Measurements from ENCODE around the gene MAVS. TPM values are rescaled to one million over a fixed set of nuclear protein-coding genes. Genes with fewer than 3 reads are reported as not detected.

MAVS gene
- total and polyA plus RNA-seq, 2 donors (not counting 3 experiments of a cell fraction or from before 2014, with no cell fraction given): 18.8 to 40.7 TPM

DNA sequence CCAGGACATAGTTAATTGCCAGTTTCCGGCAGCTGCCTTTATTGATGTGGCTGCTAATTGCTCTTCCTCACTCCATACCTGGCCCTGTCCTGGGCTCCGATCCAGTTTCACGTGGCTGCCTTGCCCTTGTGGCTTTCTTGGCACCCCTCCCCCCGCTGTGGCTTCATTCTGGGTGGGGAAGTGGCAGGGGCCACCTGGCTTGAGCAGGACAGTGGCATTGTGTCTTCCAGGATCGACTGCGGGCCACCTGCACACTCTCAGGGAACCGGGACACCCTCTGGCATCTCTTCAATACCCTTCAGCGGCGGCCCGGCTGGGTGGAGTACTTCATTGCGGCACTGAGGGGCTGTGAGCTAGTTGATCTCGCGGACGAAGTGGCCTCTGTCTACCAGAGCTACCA, 10.8 kb downstream of the MAVS start:
- Histone ChIP-seq H3K27ac (ENCODE audit: insufficient read depth, low read depth, low read length) (no peak overlapping the region), H4K20me1 (replicated peaks; ENCODE audit: control insufficient read depth, extremely low read depth, insufficient read depth, low read length) (no peaks in the 10 kb centered on the region), H3K27me3 (ENCODE audit: control insufficient read depth in 2 of 2, insufficient read depth in 2 of 2, low read length in 2 of 2) (no peaks in the 10 kb centered on the region), H3K36me3 (ENCODE audit: control insufficient read depth in 2 of 2, extremely low read depth in 1 of 2, insufficient read depth in 2 of 2, low read length in 2 of 2) (peaks cover 10 to 38% of the 10 kb centered on the region in 2 experiments), H3K9me3 (replicated peaks; ENCODE audit: control insufficient read depth, insufficient read depth, low read length) (no peaks in the 10 kb centered on the region), H3K4me1 (ENCODE audit: control insufficient read depth, extremely low read depth, insufficient read depth, low read length) (no peaks in the 10 kb centered on the region), H3K4me3 (replicated peaks in 1 of 3; ENCODE audit: insufficient read depth in 1 of 3, low read depth in 1 of 3, low read length in 3 of 3) (no peak overlapping the region), H3K9ac (replicated peaks; ENCODE audit: extremely low read depth, insufficient read depth, low read length) (no peak overlapping the region), H2AFZ (ENCODE audit: low read depth, low read length) (no peak overlapping the region), H3K4me2 (ENCODE audit: insufficient read depth, low read length) (no peak overlapping the region), H3K9me1 (replicated peaks; ENCODE audit: control insufficient read depth, extremely low read depth, insufficient read depth, low read length) (no peaks in the 10 kb centered on the region), H3K79me2 (ENCODE audit: control insufficient read depth, insufficient read depth, low read length) (no peaks in the 10 kb centered on the region)
- TF ChIP-seq, protein P1, sequence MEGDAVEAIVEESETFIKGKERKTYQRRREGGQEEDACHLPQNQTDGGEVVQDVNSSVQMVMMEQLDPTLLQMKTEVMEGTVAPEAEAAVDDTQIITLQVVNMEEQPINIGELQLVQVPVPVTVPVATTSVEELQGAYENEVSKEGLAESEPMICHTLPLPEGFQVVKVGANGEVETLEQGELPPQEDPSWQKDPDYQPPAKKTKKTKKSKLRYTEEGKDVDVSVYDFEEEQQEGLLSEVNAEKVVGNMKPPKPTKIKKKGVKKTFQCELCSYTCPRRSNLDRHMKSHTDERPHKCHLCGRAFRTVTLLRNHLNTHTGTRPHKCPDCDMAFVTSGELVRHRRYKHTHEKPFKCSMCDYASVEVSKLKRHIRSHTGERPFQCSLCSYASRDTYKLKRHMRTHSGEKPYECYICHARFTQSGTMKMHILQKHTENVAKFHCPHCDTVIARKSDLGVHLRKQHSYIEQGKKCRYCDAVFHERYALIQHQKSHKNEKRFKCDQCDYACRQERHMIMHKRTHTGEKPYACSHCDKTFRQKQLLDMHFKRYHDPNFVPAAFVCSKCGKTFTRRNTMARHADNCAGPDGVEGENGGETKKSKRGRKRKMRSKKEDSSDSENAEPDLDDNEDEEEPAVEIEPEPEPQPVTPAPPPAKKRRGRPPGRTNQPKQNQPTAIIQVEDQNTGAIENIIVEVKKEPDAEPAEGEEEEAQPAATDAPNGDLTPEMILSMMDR (IDR thresholded peaks at IDR 0.05; ENCODE audit: extremely low read depth in 1 of 2, insufficient read depth in 1 of 2, low read depth in 1 of 2, low read length in 2 of 2): no peak
- TF ChIP-seq POLR2AphosphoS5 (IDR thresholded peaks at IDR 0.05; ENCODE audit: insufficient read depth, low read depth, low read length) (no peak), POLR2A (IDR thresholded peaks at IDR 0.05; ENCODE audit: low read depth, low read length) (no peak), MYC (IDR thresholded peaks at IDR 0.05; ENCODE audit: low read depth, low read length) (no peak), JUN (IDR thresholded peaks at IDR 0.05; ENCODE audit: borderline replicate concordance, insufficient read depth, insufficient read length, low read depth) (no peak), EZH2 (IDR thresholded peaks at IDR 0.05; ENCODE audit: borderline replicate concordance, low read depth, low read length, severe bottlenecking) (no peak), GATA2 (IDR thresholded peaks at IDR 0.05; ENCODE audit: insufficient read depth, insufficient read length, low read depth, low read length) (no peak)
- ChIA-PET CTCF (interaction anchor here (1.3 to 1.4 kb wide), 2 partner anchors 71 to 215 kb away, joined by 3 to 5 read pairs; partner anchors contain the start of gene CENPB), POLR2A (no interaction called here)
- BruUV-seq (replicated peaks): no TSS peak
- DNase-seq (ENCODE audit: low read depth, low spot score): no peak
- dilution Hi-C loops (cut with MboI; ENCODE audit: extremely low pct_ligation_motif_present, low sequenced_read_pairs) (no loop called here), intact Hi-C loops (cut with micrococcal nuclease) (no loop called here)
- FAIRE-seq: no peak
